NK-92 treated with Interleukin-12 subunit alpha and Interleukin-12 subunit beta, amount 100 ng/mL, for 24 hours (cell line): Measurements from ENCODE around the gene ST3GAL4.

Experiments used
- DNase-seq: peaks from one replicate; lab custom pipeline; 2025; lab: John Stamatoyannopoulos, UW

Gene ST3GAL4

GRCh38 chr11:126426106-126426505, 70.6 kb downstream of the ST3GAL4 start:
- DNase-seq, result no peak

GRCh38 chr11:126426820-126427749, 71.6 kb downstream of the ST3GAL4 start:
- DNase-seq, result no peak

GRCh38 chr11:126430581-126431335, 75.3 kb downstream of the ST3GAL4 start:
- no peak for DNase-seq

GRCh38 chr11:126431401-126432064, 76.0 kb downstream of the ST3GAL4 start:
- DNase-seq, result no peak

- no peak for DNase-seq
These were observed 76.6 kb downstream of the ST3GAL4 start for GRCh38 chr11:126432065-126432461.

- DNase-seq, result no peak
These were observed 77.0 kb downstream of the ST3GAL4 start for GRCh38 chr11:126432525-126432924.

GRCh38 chr11:126433244-126433846, 77.9 kb downstream of the ST3GAL4 start:
- DNase-seq, result no peak

- no peak for DNase-seq
These were observed 78.8 kb downstream of the ST3GAL4 start for GRCh38 chr11:126433989-126434949.

GRCh38 chr11:126434950-126435335, 79.5 kb downstream of the ST3GAL4 start:
- DNase-seq, result no peak

GRCh38 chr11:126436209-126436755, 80.8 kb downstream of the ST3GAL4 start:
- DNase-seq, result no peak

- DNase-seq, result no peak
These were observed 82.2 kb downstream of the ST3GAL4 start for GRCh38 chr11:126437731-126438130.

- no peak for DNase-seq
These were observed 82.8 kb downstream of the ST3GAL4 start for GRCh38 chr11:126438272-126438671.

GRCh38 chr11:126438691-126439090, 83.2 kb downstream of the ST3GAL4 start:
- no peak for DNase-seq

- no peak for DNase-seq
These were observed 84.8 kb downstream of the ST3GAL4 start for GRCh38 chr11:126440276-126440675.

- peak; percentile 35 for DNase-seq
These were observed 85.5 kb downstream of the ST3GAL4 start for GRCh38 chr11:126440792-126441514.

- no peak for DNase-seq
These were observed 87.6 kb downstream of the ST3GAL4 start for GRCh38 chr11:126443120-126443519.

- DNase-seq, result no peak
These were observed 88.6 kb downstream of the ST3GAL4 start for GRCh38 chr11:126444072-126444471.

GRCh38 chr11:126446581-126446980, 91.1 kb downstream of the ST3GAL4 start:
- no peak for DNase-seq

- DNase-seq, result no peak
These were observed 94.7 kb downstream of the ST3GAL4 start for GRCh38 chr11:126450198-126450597.

GRCh38 chr11:126450806-126451205, 95.3 kb downstream of the ST3GAL4 start:
- no peak for DNase-seq
